ENCODE data around the gene C1QL4. TPM values are rescaled to one million over a fixed set of nuclear protein-coding genes. Genes with fewer than 3 reads are reported as not detected.

C1QL4 gene
- total and polyA plus RNA-seq, 2 of the 8 experiments (the other 6 are each of a cell fraction or from before 2014, with no cell fraction given) = 0.28 to 0.63 TPM

- TF ChIP-seq ASH2L (IDR thresholded peaks at IDR 0.05; ENCODE audit: low read length) = peak; percentile 97
- no peak for TF ChIP-seq SIX5 (IDR thresholded peaks at IDR 0.05; ENCODE audit: low read depth, low read length)
- TF ChIP-seq TCF12 (IDR thresholded peaks at IDR 0.05; ENCODE audit: low read depth, low read length) = no peak
- no peak for TF ChIP-seq PHF8 (conservative IDR thresholded peaks at IDR 0.05; ENCODE audit: low read depth, low read length)
- TF ChIP-seq CHD1 (IDR thresholded peaks at IDR 0.05; ENCODE audit: low read depth, low read length) = no peak; the same call in 1 of the 2 replicates
- peak; percentile 88 for TF ChIP-seq RBBP5 (IDR thresholded peaks at IDR 0.05; ENCODE audit: borderline replicate concordance, low read depth, low read length)
- TF ChIP-seq SP2 (IDR thresholded peaks at IDR 0.05; ENCODE audit: low read length) = no peak
- peak; percentile 47; the same call in 1 of the 2 replicates for TF ChIP-seq CREB1 (IDR thresholded peaks at IDR 0.05)
- TF ChIP-seq CBX5 (IDR thresholded peaks at IDR 0.05; ENCODE audit: low read depth, low read length) = no peak
- TF ChIP-seq SRF (IDR thresholded peaks at IDR 0.05; ENCODE audit: low read depth, low read length) = no peak
- peak; percentile 11 for TF ChIP-seq NANOG (IDR thresholded peaks at IDR 0.05; ENCODE audit: insufficient read depth, low read depth, low read length, poor library complexity, severe bottlenecking)
- TF ChIP-seq CEBPB (IDR thresholded peaks at IDR 0.05; ENCODE audit: low read depth, low read length) = no peak
- TF ChIP-seq POLR2A (IDR thresholded peaks at IDR 0.05; ENCODE audit: control extremely low read depth in 1 of 2, low read depth in 2 of 2, low read length in 2 of 2) = no peak
- no peak for TF ChIP-seq SP4 (IDR thresholded peaks at IDR 0.05; ENCODE audit: low read length)
- TF ChIP-seq GTF2F1 (IDR thresholded peaks at IDR 0.05; ENCODE audit: borderline replicate concordance, low read depth, low read length) = no peak
- no peak for TF ChIP-seq ATF3 (IDR thresholded peaks at IDR 0.05; ENCODE audit: insufficient read depth, low read depth, low read length)
- TF ChIP-seq BCL11A (IDR thresholded peaks at IDR 0.05; ENCODE audit: low read depth in 2 of 2, low read length in 2 of 2) = no peak
- TF ChIP-seq SAP30 (IDR thresholded peaks at IDR 0.05; ENCODE audit: insufficient read depth, insufficient replicate concordance, low read length) = no peak
- TF ChIP-seq CTCF (IDR thresholded peaks at IDR 0.05; ENCODE audit: control extremely low read depth in 1 of 3, insufficient read depth in 1 of 3, low read depth in 1 of 3, low read length in 3 of 3) = peak; percentile 71 to 93 (median 90)
- TF ChIP-seq NRF1 (IDR thresholded peaks at IDR 0.05; ENCODE audit: low read depth, low read length) = no peak
- TF ChIP-seq TAF7 (optimal IDR thresholded peaks at IDR 0.05; ENCODE audit: borderline replicate concordance, low read depth, low read length) = no peak
- TF ChIP-seq EP300 (IDR thresholded peaks at IDR 0.05; ENCODE audit: borderline replicate concordance in 1 of 2, low read depth in 2 of 2, low read length in 2 of 2) = no peak; a peak in 1 of 3 replicates
Measured at GRCh38 chr12:49342066-49342913, 5.3 kb upstream of the C1QL4 start (continued).

Measured in H1 (cell line).